ENCODE data around the gene REEP3.

GRCh38 chr10:63673246-63673645, 152.0 kb downstream of the REEP3 start:
- no peak for TF ChIP-seq CTCF (IDR thresholded peaks at IDR 0.05)
- TF ChIP-seq POLR2A (IDR thresholded peaks at IDR 0.05) = no peak
